HK-2 (cell line): Measurements from ENCODE around the gene DAB2IP.

ENCODE experiments used
- DNase-seq: peaks from one replicate; pipeline ENCODE4 v3.0.0-alpha.2; 2018; ENCODE audit not compliant: unreplicated experiment

DAB2IP gene

GRCh38 chr9:121684381-121685145 is 33.1 kb downstream of the DAB2IP start:
- DNase-seq = no peak

DNA sequence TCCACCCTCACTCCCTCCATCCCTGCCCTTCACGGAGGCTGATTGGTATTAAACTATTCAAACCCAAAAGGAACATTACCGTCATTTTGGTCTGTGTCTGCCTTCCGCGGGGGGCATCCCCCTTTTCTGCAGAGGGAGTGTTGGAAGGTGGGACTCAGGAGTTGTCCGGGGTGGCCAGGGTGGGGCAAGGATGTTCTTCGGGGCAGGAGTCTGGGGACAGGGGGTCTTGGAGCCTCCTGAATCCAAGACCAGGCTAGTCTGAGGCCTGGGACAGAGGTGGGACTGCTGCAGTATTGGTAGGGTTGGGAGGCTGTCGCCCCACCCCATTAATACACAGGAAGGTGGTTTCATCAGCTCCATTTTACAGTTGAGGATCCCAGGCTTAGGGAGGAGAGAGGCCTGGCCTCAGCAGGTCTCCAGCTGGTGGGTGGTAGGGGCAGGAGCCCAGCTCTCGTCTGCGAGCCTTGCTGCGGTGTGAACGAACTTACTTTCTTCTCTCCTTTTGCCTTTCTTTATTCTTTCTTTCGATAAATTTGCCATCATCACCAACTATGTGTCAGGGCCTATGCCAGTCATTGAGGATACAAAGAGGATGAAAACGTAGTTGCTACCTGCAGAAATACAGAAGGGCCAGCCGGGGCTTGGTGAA is 33.8 kb downstream of the DAB2IP start:
- no peak for DNase-seq

GRCh38 chr9:121685795-121686377 is 34.5 kb downstream of the DAB2IP start:
- no peak for DNase-seq

DNA sequence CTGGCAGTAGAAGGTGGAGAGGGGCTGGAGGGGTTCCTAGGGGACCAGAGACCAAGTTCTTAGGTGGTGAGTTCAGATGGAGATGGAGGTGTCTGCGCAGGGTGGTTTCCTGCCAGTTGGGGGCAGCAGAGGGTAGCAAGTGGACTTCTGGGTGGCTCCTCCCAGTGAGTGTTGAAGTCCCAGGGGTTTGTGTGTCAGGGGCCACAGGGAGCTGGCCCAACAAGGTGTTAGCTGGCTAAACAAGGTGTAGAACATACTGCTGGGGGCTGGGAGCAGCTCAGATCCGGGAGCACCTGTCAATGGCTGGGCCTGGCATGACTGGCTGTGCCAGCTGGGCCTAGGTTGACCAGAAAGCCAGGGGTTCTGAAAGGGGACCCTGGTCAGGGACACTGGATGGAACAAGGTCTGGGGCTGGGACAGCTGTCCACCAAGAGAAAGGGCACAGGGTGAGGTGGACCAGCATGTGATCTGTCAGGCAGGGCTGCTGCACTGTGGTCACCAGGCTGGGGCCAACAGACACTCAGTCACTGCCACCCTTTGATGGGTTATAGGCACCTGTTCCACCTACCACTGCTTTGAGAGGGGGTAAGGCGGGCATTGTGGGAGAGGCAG is 35.6 kb downstream of the DAB2IP start:
- peak; percentile 73 for DNase-seq

GRCh38 chr9:121688146-121688680 is 36.8 kb downstream of the DAB2IP start:
- no peak for DNase-seq

GRCh38 chr9:121688681-121689080 is 37.2 kb downstream of the DAB2IP start:
- no peak for DNase-seq

DNA sequence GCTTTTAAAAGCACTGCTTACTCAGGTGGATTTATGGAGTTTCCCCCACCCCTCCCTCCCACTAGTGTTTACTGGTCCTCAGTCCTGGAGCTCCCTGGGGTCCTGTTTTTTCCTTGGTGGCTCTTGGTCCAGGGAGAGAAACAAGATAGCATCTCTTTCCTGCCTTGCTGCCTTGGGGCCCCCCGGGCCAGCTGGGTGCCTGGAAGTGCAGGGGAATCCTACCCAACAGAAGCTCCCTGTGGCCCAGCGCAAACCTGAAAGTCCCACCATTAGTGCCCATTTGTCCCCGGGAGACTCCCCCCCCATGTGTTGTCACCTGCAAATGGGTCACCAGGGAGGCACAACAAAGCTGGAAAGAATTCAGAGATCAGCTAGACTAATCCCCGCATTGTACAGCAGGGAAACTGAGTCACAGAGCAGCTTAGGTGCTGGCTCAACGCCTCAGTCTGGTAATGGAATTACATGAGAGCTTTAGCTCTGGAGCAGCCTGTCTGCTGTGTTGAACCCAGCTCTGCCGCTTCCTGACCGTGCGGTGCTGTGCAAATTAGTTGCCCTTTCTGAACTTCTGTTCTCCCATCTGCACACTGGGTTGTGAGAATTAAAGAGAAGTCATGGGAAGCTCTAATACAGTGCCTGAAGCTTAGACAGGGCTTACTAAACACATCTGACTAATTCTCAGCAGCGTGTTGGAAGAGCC is 38.2 kb downstream of the DAB2IP start:
- DNase-seq = no peak

DNA sequence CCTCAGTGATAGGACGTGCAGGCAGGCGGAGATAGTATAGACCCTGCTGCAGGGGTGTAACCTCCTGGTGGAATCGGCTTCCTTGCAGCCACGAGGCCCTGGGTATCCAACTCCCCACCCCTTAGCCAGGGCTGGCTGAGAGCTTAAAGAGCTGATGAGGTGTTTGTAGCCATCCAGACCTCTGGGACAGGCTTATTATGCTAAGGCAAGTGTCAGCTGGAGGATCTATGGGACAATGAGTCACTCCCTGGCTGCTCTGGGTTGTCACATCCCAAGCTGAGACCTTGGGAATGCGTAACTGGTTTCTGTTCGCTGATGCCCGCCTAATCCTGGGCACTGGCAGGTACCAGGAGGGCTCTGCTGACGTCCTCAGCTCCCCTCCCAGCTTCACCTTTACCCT is 38.9 kb downstream of the DAB2IP start:
- no peak for DNase-seq

GRCh38 chr9:121690766-121691165 is 39.3 kb downstream of the DAB2IP start:
- no peak for DNase-seq

DNA sequence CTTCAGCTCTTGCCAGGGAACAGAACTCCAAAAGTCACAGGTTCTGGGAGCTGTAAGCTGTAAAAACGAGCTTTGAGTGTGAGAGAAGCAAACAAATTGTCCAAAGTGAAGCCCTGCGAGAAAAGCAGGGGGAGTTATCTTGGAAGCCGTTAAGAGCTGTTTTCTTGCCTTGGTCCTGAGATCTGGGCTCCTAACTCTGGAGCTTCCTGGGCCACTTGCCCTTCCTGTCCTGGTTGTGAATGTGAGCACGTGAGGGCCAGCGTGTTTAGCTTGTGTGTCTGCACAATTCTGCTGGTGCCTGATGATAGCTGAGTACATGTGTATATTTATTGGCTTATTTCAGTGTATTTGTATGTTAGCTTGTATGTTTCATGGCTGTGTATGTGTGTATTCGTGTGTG is 40.5 kb downstream of the DAB2IP start:
- no peak for DNase-seq

- DNase-seq = peak; percentile 44
These were observed 41.4 kb downstream of the DAB2IP start for GRCh38 chr9:121692606-121693387.

DNA sequence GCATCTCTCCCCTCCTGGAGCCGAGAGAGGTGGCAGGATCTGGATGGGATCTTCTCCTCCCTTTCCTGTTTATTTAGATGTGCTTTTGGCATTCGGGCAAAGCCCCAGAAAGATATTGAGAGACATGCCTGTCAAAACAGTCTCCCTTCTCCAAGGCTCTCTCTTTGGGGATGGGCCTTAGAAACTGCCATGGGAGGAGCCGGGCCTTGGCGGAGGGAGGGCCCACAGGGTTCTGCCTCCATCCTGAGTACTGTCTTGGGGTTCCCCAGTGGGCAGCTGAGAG is 41.9 kb downstream of the DAB2IP start:
- no peak for DNase-seq

GRCh38 chr9:121694001-121694400 is 42.6 kb downstream of the DAB2IP start:
- DNase-seq = no peak

DNA sequence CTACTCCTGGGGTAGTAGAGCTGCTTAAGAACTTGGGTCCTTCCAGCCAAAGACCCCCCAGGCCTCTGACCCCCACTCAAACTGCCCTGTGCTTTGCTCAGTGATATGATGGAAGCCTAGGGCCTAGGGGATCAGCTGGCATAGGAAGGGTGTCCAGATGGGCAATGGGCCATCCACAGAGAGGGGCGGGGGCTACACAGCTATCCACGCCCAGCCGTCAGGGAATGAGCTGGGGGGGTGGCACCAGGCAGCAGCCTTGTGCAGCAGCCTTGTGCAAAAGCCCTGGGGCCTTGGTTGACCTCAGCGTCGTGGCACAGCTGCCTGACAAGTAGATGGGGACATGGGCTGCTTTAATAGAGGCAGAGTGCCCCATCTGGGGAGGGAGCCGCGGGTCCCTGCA is 43.2 kb downstream of the DAB2IP start:
- DNase-seq = no peak

DNA sequence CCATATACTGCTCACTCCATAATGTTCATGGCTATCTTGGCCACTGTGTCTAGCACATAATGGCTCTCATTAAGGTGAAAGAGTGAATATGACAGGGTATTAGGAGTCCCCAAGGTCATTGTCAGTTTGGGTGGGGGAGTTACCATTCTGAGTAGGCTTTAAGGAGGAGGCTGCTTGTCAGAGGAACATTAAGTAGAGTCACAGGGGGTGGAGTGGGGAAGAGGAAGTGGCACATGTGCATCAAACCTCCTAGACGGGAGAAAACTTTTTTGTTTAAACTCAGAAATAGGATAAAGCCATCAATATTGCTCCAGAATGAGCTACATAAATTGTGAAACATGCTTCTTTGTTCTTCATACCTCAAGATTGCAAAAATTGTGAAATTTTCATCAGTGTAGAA is 45.5 kb downstream of the DAB2IP start:
- DNase-seq = no peak

- peak; percentile 62 for DNase-seq
These were observed 47.5 kb downstream of the DAB2IP start for GRCh38 chr9:121698627-121699570.

DNA sequence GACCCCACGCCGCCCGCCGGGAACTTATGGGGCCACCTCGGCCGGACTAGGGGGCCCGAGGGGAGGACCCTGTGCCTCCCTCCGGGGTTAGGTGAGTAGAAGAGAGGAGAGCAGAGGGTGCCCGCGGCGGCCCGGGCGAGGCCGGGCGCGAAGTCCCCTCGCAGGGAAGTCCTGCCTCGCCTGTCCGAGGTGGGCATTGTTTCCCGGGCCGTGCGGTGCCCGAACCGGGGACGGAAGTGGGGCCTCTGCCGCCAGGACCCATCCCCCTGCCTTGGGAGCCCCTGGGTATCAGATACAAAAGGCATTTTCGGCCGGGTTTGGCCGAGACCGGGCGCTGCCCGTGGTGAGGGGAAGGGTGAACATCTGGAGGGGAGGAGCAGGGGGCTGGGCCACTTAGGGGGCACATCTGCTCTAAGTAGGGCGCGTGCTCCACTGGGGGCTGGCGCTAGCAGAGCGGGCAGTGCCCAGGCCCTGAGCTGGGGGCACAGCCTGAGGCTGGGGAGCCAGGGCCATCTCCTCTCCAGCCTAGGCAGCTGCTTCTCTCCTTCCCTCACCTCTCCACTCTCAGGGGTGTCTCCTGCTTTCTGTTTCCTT is 48.2 kb downstream of the DAB2IP start:
- no peak for DNase-seq

DNA sequence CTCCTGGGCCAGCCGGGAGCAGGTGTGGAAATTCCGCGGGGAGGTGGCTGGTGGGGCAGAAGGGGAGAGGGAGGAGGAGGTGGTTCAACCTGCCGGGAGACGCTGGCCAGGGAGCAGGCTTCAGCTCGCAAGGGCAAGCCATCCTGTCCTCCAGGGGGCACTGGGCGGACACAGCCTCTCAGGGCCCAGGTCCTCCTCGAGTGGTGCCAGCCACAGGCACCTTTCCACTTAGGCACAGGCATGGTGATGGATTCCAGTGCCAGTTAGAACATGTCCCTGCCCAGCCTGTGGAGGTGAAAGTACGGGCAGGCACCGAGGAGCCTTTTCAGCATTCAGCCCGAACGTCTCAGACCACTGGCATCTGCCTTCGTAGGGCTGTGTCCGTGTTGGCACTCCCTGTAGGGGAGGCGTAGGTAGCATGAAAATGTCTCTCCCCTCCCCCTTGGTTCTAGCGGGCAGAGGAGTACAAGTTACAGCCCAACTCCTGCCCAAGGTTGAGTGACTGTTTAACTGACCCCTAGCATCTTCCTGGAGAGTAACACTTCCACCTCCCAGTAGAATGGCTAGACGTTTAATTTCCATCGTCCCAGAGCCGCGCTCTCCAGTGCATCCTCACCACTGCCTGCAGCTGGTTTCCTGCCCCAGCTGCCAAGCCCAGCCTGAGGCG is 48.9 kb downstream of the DAB2IP start:
- peak; percentile 64 for DNase-seq

- no peak for DNase-seq
These were observed 49.5 kb downstream of the DAB2IP start for GRCh38 chr9:121700832-121701419.
